ENCODE results near the gene GM2A. TPM values are rescaled to one million over a fixed set of nuclear protein-coding genes. Genes with fewer than 3 reads are reported as not detected.

Gene GM2A
- total and polyA plus RNA-seq, 2 of the 8 experiments (the other 6 are each of a cell fraction or from before 2014, with no cell fraction given), result 18.5 to 32.2 TPM

DNA sequence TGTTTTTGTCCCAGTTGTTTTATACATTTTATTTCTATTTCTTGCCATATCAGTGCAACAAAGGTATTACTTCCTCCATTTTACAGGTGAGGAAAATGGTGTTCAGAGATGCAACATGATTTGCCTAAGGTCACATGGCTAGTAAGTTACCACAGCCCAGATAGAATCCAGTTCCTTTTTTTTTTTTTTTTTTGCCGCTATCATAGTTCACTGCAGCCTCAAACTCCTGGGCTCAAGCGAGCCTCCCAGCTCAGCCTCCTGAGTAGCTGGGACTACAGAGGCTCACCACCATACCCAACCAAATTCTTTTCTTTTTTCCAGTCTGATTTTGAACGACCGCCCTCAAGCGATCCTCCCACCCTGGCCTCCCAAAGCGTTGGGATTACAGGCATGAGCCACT lies 28.6 kb upstream of the GM2A start (continued):
- no peak for TF ChIP-seq EGR1 (IDR thresholded peaks at IDR 0.05; ENCODE audit: borderline replicate concordance, low read depth, low read length)
- TF ChIP-seq BACH1 (IDR thresholded peaks at IDR 0.05; ENCODE audit: low read length), result no peak
- TF ChIP-seq, protein P1, sequence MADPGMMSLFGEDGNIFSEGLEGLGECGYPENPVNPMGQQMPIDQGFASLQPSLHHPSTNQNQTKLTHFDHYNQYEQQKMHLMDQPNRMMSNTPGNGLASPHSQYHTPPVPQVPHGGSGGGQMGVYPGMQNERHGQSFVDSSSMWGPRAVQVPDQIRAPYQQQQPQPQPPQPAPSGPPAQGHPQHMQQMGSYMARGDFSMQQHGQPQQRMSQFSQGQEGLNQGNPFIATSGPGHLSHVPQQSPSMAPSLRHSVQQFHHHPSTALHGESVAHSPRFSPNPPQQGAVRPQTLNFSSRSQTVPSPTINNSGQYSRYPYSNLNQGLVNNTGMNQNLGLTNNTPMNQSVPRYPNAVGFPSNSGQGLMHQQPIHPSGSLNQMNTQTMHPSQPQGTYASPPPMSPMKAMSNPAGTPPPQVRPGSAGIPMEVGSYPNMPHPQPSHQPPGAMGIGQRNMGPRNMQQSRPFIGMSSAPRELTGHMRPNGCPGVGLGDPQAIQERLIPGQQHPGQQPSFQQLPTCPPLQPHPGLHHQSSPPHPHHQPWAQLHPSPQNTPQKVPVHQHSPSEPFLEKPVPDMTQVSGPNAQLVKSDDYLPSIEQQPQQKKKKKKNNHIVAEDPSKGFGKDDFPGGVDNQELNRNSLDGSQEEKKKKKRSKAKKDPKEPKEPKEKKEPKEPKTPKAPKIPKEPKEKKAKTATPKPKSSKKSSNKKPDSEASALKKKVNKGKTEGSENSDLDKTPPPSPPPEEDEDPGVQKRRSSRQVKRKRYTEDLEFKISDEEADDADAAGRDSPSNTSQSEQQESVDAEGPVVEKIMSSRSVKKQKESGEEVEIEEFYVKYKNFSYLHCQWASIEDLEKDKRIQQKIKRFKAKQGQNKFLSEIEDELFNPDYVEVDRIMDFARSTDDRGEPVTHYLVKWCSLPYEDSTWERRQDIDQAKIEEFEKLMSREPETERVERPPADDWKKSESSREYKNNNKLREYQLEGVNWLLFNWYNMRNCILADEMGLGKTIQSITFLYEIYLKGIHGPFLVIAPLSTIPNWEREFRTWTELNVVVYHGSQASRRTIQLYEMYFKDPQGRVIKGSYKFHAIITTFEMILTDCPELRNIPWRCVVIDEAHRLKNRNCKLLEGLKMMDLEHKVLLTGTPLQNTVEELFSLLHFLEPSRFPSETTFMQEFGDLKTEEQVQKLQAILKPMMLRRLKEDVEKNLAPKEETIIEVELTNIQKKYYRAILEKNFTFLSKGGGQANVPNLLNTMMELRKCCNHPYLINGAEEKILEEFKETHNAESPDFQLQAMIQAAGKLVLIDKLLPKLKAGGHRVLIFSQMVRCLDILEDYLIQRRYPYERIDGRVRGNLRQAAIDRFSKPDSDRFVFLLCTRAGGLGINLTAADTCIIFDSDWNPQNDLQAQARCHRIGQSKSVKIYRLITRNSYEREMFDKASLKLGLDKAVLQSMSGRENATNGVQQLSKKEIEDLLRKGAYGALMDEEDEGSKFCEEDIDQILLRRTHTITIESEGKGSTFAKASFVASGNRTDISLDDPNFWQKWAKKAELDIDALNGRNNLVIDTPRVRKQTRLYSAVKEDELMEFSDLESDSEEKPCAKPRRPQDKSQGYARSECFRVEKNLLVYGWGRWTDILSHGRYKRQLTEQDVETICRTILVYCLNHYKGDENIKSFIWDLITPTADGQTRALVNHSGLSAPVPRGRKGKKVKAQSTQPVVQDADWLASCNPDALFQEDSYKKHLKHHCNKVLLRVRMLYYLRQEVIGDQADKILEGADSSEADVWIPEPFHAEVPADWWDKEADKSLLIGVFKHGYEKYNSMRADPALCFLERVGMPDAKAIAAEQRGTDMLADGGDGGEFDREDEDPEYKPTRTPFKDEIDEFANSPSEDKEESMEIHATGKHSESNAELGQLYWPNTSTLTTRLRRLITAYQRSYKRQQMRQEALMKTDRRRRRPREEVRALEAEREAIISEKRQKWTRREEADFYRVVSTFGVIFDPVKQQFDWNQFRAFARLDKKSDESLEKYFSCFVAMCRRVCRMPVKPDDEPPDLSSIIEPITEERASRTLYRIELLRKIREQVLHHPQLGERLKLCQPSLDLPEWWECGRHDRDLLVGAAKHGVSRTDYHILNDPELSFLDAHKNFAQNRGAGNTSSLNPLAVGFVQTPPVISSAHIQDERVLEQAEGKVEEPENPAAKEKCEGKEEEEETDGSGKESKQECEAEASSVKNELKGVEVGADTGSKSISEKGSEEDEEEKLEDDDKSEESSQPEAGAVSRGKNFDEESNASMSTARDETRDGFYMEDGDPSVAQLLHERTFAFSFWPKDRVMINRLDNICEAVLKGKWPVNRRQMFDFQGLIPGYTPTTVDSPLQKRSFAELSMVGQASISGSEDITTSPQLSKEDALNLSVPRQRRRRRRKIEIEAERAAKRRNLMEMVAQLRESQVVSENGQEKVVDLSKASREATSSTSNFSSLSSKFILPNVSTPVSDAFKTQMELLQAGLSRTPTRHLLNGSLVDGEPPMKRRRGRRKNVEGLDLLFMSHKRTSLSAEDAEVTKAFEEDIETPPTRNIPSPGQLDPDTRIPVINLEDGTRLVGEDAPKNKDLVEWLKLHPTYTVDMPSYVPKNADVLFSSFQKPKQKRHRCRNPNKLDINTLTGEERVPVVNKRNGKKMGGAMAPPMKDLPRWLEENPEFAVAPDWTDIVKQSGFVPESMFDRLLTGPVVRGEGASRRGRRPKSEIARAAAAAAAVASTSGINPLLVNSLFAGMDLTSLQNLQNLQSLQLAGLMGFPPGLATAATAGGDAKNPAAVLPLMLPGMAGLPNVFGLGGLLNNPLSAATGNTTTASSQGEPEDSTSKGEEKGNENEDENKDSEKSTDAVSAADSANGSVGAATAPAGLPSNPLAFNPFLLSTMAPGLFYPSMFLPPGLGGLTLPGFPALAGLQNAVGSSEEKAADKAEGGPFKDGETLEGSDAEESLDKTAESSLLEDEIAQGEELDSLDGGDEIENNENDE (IDR thresholded peaks at IDR 0.05; ENCODE audit: insufficient replicate concordance, low read length), result no peak
- TF ChIP-seq POLR2AphosphoS5 (IDR thresholded peaks at IDR 0.05; ENCODE audit: low read depth, low read length), result no peak
- TF ChIP-seq TCF12 (IDR thresholded peaks at IDR 0.05; ENCODE audit: low read depth, low read length), result no peak
- TF ChIP-seq RNF2 (IDR thresholded peaks at IDR 0.05; ENCODE audit: borderline replicate concordance, low read depth, low read length, missing control alignments, poor library complexity, severe bottlenecking), result no peak
